Lower leg skin (tissue), 3 donors: Measurements from ENCODE around the gene EVL.

ENCODE experiments used
- POLR2A ChIP-seq, 2 donors: fragments of 450-650 bp; IDR thresholded peaks; one replicate each; pipeline ENCODE4 v1.6.1; 2016 to 2017; ENCODE audit warnings: antibody characterized with exemption in 2 of 2, mild to moderate bottlenecking in 1 of 2, moderate library complexity in 1 of 2
- TF ChIP-seq, protein P1 (sequence below), 3 donors: fragments of 450-650 bp; IDR thresholded peaks; one replicate each; pipeline ENCODE4 v1.5.1; 2016; ENCODE audit warnings: antibody characterized with exemption in 3 of 3, mild to moderate bottlenecking in 3 of 3, moderate library complexity in 2 of 3

DNA sequence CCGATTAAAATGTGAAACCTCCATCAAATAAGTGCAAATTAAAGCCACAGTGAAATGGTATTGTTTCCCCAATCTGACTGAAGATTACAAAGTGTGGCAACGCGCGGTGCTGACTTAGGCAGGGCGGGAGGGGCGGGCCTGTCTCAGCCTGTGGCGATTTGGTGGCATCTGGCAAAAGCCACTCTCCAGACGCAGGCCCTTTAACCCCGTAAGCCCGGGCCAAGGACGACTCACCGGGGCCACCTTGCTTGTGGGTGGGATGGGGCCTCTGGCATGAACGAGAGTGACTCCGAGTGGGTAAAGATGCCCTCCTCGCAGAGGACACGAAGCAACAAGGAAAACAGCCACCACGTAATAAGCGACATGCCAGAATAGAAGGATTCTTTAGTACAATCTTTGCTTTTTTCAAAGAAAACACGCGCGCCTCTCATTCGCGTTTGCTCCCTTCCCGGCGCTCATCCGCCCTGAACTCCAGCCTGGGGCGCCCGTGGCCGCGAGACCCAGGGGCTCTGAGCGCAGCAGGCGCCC lies 93.4 kb downstream of the EVL start:
- no peak for TF ChIP-seq POLR2A (IDR thresholded peaks at IDR 0.05)
- TF ChIP-seq, protein P1, sequence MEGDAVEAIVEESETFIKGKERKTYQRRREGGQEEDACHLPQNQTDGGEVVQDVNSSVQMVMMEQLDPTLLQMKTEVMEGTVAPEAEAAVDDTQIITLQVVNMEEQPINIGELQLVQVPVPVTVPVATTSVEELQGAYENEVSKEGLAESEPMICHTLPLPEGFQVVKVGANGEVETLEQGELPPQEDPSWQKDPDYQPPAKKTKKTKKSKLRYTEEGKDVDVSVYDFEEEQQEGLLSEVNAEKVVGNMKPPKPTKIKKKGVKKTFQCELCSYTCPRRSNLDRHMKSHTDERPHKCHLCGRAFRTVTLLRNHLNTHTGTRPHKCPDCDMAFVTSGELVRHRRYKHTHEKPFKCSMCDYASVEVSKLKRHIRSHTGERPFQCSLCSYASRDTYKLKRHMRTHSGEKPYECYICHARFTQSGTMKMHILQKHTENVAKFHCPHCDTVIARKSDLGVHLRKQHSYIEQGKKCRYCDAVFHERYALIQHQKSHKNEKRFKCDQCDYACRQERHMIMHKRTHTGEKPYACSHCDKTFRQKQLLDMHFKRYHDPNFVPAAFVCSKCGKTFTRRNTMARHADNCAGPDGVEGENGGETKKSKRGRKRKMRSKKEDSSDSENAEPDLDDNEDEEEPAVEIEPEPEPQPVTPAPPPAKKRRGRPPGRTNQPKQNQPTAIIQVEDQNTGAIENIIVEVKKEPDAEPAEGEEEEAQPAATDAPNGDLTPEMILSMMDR (IDR thresholded peaks at IDR 0.05), result no peak
